GM23248 (cell line): ENCODE measurements around the gene FLCN. TPM values are rescaled to one million over a fixed set of nuclear protein-coding genes. Genes with fewer than 3 reads are reported as not detected.

Experiments
- DNase-seq: peaks from one replicate; pipeline ENCODE4 v3.0.0-alpha.2; 2015
- H2AFZ ChIP-seq: fragments of 200-600 bp; sonication (generic); 2 replicates; pipeline ENCODE4 v1.6.1; 2016; ENCODE audit warnings: antibody characterized with exemption
- H3F3A ChIP-seq: fragments of 200-600 bp; sonication (generic); 2 replicates; pipeline ENCODE4 v1.6.1; 2016; ENCODE audit warnings: mild to moderate bottlenecking, antibody characterized with exemption, mixed run types; ENCODE audit not compliant: insufficient read depth
- H3K27ac ChIP-seq: fragments of 200-600 bp; sonication (generic); 2 replicates; pipeline ENCODE4 v1.5.1; 2016; ENCODE audit warnings: mild to moderate bottlenecking
- H3K27me3 ChIP-seq: fragments of 200-600 bp; sonication (generic); replicated peaks from 2 replicates; pipeline ENCODE4 v1.6.1; 2016; ENCODE audit warnings: mild to moderate bottlenecking; ENCODE audit not compliant: insufficient read depth
- H3K36me3 ChIP-seq: fragments of 200-600 bp; sonication (generic); 2 replicates; pipeline ENCODE4 v1.6.1; 2016; ENCODE audit warnings: low read depth, mild to moderate bottlenecking
- H3K4me1 ChIP-seq: fragments of 200-600 bp; sonication (generic); 2 replicates; pipeline ENCODE4 v1.6.1; 2016; ENCODE audit warnings: mild to moderate bottlenecking; ENCODE audit not compliant: insufficient read depth
- H3K4me2 ChIP-seq: fragments of 200-600 bp; sonication (generic); one replicate; pipeline ENCODE4 v1.6.1; 2016; ENCODE audit warnings: mild to moderate bottlenecking; ENCODE audit not compliant: unreplicated experiment
- H3K4me3 ChIP-seq: fragments of 200-600 bp; sonication (generic); 2 replicates; pipeline ENCODE4 v1.5.1; 2016; ENCODE audit warnings: mild to moderate bottlenecking
- H3K79me2 ChIP-seq: fragments of 200-600 bp; sonication (generic); 2 replicates; pipeline ENCODE4 v1.6.1; 2016; ENCODE audit warnings: mild to moderate bottlenecking; ENCODE audit not compliant: insufficient read depth
- H3K9ac ChIP-seq: fragments of 200-600 bp; sonication (generic); 2 replicates; pipeline ENCODE4 v1.6.1; 2016; ENCODE audit warnings: mild to moderate bottlenecking
- H3K9me2 ChIP-seq: fragments of 200-600 bp; sonication (generic); 2 replicates; pipeline ENCODE4 v1.6.1; 2016; ENCODE audit warnings: mixed run types, mild to moderate bottlenecking, moderate library complexity; ENCODE audit not compliant: insufficient read depth
- H3K9me3 ChIP-seq: fragments of 200-600 bp; sonication (generic); one replicate; pipeline ENCODE4 v1.6.1; 2017; ENCODE audit warnings: low read depth
- H4K20me1 ChIP-seq: fragments of 200-600 bp; sonication (generic); 2 replicates; pipeline ENCODE4 v1.6.0; 2016; ENCODE audit not compliant: insufficient read depth
- EZH2 ChIP-seq: fragments of 200-600 bp; sonication (generic); IDR thresholded peaks from 2 replicates; pipeline ENCODE4 v1.6.1; 2018; ENCODE audit warnings: antibody characterized with exemption, mild to moderate bottlenecking; ENCODE audit not compliant: insufficient read depth, poor library complexity, severe bottlenecking
- EZH2phosphoT487 ChIP-seq: fragments of 200-600 bp; sonication (generic); IDR thresholded peaks from 2 replicates; pipeline ENCODE4 v1.6.1; 2018; ENCODE audit warnings: antibody characterized with exemption, moderate library complexity, mild to moderate bottlenecking, low read depth; ENCODE audit not compliant: insufficient read depth
- WGBS, 2 experiments: methylation state at CpG; one replicate each; pipeline ENCODE4 v1.1.6; 2015 to 2017; ENCODE audit warnings: low lambda C conversion rate in 2 of 2, low coverage in 1 of 2; ENCODE audit errors: missing lambda C conversion rate in 2 of 2; 5-methylcytosine and 5-hydroxymethylcytosine counted together
- in situ Hi-C: fragments of 300-500 bp; cut with MboI; formaldehyde crosslinking; loops from 2 replicates; pipeline ENCODE4 v1.15.0; 2020
- polyA plus RNA-seq: library from polyadenylated mRNA; unstranded; fragments of >200 nt; fragmentation: Nextera tagmentation; extraction: Ambion mirVana; gene quantifications from 2 replicates; pipeline ENCODE4 v1.2.1, GENCODE V29; 2016
- total RNA-seq: library from RNA; depleted of rRNA; stranded (reverse); fragments of >200 nt; shearing (Covaris generic); gene quantifications from 2 replicates; pipeline ENCODE4 v1.2.3, GENCODE V29; 2014

The FLCN gene
- total and polyA plus RNA-seq, 2 experiments from 2014 or later: 10.0 to 21.5 TPM

- 87% methylated on average over 4 of the region's 4 CpGs for WGBS, 2 experiments
- in situ Hi-C loops: no loop called here
These were observed 53.2 kb downstream of the FLCN start for GRCh38 chr17:17183744-17184143.

GRCh38 chr17:17182598-17183136, 54.3 kb downstream of the FLCN start:
- WGBS, 2 experiments: 93 to 100% methylated on average over 5 to 6 of the region's 6 CpGs
- Histone ChIP-seq H4K20me1 (no peaks in the 10 kb centered on the region), H3K79me2 (no peaks in the 10 kb centered on the region), H3K4me3 (no peak overlapping the region), H3K9me3 (no peaks in the 10 kb centered on the region), H3K4me2 (no peak overlapping the region), H3K9me2 (no peaks in the 10 kb centered on the region), H3K27ac (no peak overlapping the region), H3K36me3 (peaks cover 72% of the 10 kb centered on the region), H3K4me1 (no peaks in the 10 kb centered on the region), H2AFZ (no peak overlapping the region), H3F3A (peaks cover 23% of the 10 kb centered on the region; the same call in 1 of the 2 replicates), H3K27me3 (no peaks in the 10 kb centered on the region), H3K9ac (no peak overlapping the region)
- DNase-seq: no peak
- TF ChIP-seq EZH2phosphoT487: no peak
- no peak for TF ChIP-seq EZH2
- in situ Hi-C loops: no loop called here

More at GRCh38 chr17:17183744-17184143, 53.2 kb downstream of the FLCN start:
- no peaks in the 10 kb centered on the region for H3K9me3 ChIP-seq
- no peaks in the 10 kb centered on the region for H3K4me1 ChIP-seq
- H3K9me2 ChIP-seq: no peaks in the 10 kb centered on the region
- H4K20me1 ChIP-seq: no peaks in the 10 kb centered on the region
- no peak for DNase-seq
- H3K79me2 ChIP-seq: no peaks in the 10 kb centered on the region
- no peak overlapping the region for H3K4me2 ChIP-seq
- peaks cover 23% of the 10 kb centered on the region; the same call in 1 of the 2 replicates for H3F3A ChIP-seq
- no peak overlapping the region for H3K4me3 ChIP-seq
- H3K27ac ChIP-seq: no peak overlapping the region
- no peaks in the 10 kb centered on the region for H3K27me3 ChIP-seq
- TF ChIP-seq EZH2phosphoT487 (no peak), EZH2 (no peak)
- H2AFZ ChIP-seq: no peak overlapping the region
- peaks cover 73% of the 10 kb centered on the region for H3K36me3 ChIP-seq
- no peak overlapping the region for H3K9ac ChIP-seq

- Histone ChIP-seq H3K9ac (no peak overlapping the region), H3K9me2 (no peaks in the 10 kb centered on the region), H3K4me1 (no peaks in the 10 kb centered on the region), H3K36me3 (peaks cover 79% of the 10 kb centered on the region), H2AFZ (no peak overlapping the region), H3K79me2 (no peaks in the 10 kb centered on the region), H3K27ac (no peak overlapping the region), H3K27me3 (no peaks in the 10 kb centered on the region), H4K20me1 (no peaks in the 10 kb centered on the region), H3K9me3 (no peaks in the 10 kb centered on the region), H3F3A (peaks cover 23% of the 10 kb centered on the region; the same call in 1 of the 2 replicates), H3K4me3 (no peak overlapping the region), H3K4me2 (no peak overlapping the region)
- in situ Hi-C loops: no loop called here
- 89 to 90% methylated on average over 15 of the region's 15 CpGs for WGBS, 2 experiments
- TF ChIP-seq EZH2phosphoT487: no peak
- TF ChIP-seq EZH2: no peak
- no peak for DNase-seq
These were observed 55.0 kb downstream of the FLCN start for GRCh38 chr17:17181666-17182597.

- H3K79me2 ChIP-seq: no peaks in the 10 kb centered on the region
- H3K9ac ChIP-seq: no peak overlapping the region
- H3K9me2 ChIP-seq: no peaks in the 10 kb centered on the region
- no peak overlapping the region for H2AFZ ChIP-seq
- H3K27ac ChIP-seq: no peak overlapping the region
- H3F3A ChIP-seq: peaks cover 16% of the 10 kb centered on the region; the same call in 1 of the 2 replicates
- TF ChIP-seq EZH2phosphoT487: no peak
- TF ChIP-seq EZH2: no peak
- no peaks in the 10 kb centered on the region for H3K4me1 ChIP-seq
- in situ Hi-C loops: no loop called here
- no peaks in the 10 kb centered on the region for H3K9me3 ChIP-seq
- DNase-seq: no peak
- no peak overlapping the region for H3K4me3 ChIP-seq
- H4K20me1 ChIP-seq: no peaks in the 10 kb centered on the region
- H3K4me2 ChIP-seq: no peak overlapping the region
- H3K36me3 ChIP-seq: peaks cover 73% of the 10 kb centered on the region
- WGBS, 2 experiments: 78 to 80% methylated on average over 13 of the region's 13 CpGs
- no peaks in the 10 kb centered on the region for H3K27me3 ChIP-seq
These were observed 56.0 kb downstream of the FLCN start for GRCh38 chr17:17180741-17181525.
